Activated naive CD4-positive, alpha-beta T cell treated with Interleukin-2 at 50 U/mL for 16 hours (primary cell): ENCODE measurements around the gene CABP2.
"Not testable (repeated sequence)": the region's sequence is repeated elsewhere in the genome, so short reads cannot be mapped to it uniquely, and the experiment has no call there.

Experiments used
- DNase-seq: peaks from one replicate; pipeline ENCODE4 v3.0.0-alpha.2; 2020

The CABP2 gene

DNA sequence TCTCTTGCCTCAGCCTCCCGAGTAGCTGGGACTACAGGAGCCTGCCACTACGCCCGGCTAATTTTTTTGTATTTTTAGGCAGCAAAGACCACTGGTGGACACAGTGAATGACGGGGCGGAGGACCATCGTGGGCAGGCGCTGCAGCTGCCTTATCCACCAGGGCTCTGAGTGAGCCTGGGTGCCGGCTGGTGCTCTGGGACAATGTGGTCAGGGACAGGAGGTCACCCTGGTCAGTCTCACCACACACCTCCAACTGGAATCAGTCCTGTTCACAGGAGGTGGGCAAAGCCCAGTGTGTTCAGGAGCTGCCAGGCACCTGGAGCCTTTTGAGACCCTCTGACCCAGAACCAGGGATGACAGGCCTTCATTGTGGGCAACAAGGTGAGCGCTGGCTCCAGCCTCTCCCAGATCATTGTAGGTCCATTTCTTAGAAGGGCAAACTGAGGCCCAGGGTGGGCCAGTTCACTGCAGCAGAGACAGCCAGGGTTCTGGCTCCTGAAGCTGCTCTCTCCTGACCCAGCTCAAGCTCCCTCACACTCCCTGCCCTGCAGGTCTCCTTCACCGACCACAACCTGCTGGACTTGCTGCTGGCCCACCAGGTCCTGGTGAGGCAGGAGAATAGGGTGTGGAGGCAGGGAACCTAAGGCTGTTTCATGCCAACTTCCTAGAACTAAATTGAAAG is 15.7 kb upstream of the CABP2 start:
- DNase-seq, result no peak

DNA sequence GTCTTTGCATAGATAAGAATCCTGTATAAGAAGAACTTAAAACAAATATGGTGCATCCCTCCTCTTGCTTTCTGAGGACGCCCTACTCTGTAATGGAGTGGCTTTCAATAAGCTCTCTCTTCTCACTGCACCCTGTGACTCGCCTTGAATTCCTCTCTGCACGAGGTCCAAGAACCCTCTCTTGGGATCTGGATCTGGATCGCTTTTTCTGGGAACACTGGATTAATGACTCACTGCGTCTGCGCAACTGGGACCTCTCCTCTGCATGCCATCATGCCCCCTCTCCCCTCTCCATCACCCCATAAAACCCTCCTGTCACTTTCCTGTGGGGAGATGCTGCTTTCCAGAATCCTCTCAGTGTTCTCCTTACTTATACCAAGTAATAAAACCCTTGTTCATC is 15.1 kb upstream of the CABP2 start:
- no peak for DNase-seq

DNA sequence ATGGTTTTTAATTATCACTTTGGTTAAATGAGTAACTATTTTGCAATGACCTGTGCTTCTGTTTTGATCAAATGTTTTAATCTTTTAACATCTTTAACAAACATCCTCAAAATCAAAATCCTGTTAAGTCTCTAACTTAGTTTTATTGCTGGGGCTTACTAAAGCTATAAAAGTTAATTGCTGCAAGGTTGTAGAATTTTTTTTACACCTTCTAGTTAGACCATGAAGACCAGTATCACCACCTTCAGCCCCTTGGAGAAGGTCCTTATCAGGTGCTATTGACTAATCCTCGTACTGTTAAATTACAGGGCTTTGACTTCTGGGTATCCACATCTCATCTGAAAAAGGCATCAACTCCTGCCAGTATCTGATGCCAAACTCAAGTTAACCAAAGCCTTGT is 12.3 kb upstream of the CABP2 start:
- DNase-seq, result no peak

DNA sequence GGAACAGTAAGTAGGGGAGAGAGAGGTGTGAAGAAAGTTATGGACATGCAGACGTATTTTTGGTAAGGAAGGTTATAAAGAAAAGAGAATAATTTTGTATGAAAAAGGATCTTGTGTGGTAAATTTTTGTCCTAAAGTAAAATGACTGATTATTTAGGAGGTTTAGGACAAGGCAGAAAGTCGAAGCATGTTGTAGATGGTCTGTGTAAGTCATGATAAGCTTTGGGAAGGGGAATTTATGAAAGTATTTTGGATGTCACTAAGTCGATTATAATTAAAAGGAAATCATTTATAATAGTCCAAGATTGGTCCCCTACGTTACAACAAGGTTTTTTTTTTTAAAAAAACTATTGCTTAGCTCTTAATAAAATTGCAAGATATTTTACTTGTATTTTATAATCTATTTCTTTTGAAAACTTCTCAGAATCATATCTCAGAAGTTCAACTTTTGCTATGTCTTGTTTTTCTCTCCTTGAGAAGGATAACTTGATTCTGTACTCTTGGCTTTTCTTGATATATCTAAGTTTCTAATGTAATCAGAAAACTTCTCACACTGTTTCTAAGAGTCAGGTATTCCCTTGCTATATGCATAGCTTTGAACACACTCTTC is 10.9 kb upstream of the CABP2 start:
- no peak for DNase-seq

DNA sequence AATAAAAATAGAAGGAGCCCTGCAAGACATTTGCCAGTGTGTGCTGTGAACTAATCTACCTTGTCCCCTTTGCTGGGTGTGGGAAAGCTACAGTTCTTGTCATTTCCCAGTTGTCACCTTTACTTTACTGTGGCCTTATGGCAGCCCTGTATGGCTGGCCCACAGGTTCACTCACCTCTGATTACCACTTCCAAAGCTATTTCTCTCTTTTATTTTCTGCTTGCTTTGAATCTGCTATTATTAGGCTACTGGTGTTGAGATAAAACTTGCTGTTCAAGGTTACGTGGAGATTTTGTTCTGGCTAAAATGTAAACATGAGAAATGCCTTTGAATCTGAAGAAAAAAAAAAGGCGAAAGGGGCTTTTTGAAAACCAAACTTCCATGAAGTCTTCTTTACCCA is 9.6 kb upstream of the CABP2 start:
- DNase-seq, result no peak

DNA sequence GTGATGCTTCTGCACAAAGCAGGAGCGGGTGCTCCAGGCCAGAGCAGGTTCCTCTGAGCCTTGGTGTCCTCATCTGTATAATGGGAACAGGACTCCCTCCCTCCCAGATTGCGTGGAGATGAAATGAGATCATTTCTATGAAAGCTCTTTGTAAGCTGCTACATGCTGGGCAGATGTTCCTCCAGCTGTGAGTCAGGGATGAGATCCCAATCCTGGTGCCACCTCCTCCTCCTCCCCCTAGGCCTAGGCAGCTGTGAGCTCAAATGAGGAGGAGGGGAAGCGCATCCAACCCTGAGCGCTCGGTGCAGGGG is 7.0 kb upstream of the CABP2 start:
- no peak for DNase-seq

DNA sequence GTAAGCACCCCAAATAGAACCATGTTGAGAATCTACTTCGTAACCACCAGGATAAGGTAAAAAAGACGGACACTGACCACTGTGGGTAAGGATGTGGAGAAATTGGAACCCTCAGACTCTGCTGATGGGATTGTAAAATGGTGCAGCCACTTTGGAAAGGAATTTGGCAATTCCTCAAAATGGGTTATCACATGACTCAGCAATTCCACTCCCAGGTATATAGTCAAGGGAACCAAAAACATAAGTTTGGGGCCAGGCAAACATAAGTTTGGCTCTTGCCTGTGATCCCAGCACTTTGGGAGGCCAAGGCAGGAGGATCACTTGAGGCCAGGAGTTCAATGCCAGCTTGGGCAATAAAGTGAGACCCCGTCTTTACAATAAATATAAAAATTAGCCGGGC is 5.1 kb upstream of the CABP2 start:
- no peak for DNase-seq

DNA sequence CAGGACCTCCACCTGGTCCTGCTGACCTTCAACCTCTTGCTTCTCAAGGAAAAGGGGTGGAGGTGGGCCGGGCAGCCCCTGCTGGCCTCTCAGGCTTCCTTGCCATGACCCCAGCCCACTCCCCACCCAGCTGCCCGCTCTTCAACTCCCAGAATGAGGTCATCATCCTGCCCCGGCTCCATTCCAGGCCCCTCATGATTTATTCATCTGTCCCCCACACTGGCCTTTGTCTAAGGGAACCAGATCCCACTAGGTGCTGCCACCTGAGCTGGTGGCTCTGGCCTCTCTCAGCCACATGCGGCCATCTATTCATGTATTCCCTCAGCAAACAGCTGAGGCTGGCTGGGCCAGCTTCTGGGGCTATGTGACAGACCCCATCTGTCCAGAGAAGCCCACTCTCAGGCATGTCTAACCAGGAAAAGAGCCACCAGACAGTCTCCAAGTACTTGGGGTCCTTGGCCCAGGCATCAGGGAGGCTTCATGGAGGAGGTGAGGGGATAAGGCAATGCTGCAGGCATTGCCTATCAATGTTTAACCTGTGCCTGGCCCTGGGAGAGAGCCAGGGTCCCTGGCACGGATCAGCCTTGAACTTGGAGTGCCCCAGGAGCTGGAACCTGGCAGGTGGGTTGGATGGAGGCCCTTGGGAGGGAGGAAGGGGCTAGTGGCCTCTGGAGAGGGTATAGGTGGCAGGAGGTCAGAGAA is 2.2 kb upstream of the CABP2 start:
- DNase-seq, result no peak

DNA sequence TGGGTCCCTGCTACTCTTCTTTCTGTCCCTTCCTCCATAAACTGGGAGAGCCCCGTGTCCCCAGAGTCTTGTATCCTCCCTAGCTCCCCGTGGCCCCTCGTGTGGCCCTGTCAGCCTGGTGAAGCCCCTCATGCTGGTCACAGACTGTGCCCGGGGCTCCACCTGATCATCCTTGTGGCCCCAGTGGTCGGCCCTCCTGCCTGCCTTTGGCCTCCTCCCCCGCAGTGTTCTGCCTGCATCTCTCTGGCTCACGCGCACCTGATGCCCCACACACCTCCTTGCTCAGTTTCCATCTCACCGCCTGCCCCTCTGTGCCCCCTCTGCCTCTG is 1.2 kb upstream of the CABP2 start:
- DNase-seq, result no peak

DNA sequence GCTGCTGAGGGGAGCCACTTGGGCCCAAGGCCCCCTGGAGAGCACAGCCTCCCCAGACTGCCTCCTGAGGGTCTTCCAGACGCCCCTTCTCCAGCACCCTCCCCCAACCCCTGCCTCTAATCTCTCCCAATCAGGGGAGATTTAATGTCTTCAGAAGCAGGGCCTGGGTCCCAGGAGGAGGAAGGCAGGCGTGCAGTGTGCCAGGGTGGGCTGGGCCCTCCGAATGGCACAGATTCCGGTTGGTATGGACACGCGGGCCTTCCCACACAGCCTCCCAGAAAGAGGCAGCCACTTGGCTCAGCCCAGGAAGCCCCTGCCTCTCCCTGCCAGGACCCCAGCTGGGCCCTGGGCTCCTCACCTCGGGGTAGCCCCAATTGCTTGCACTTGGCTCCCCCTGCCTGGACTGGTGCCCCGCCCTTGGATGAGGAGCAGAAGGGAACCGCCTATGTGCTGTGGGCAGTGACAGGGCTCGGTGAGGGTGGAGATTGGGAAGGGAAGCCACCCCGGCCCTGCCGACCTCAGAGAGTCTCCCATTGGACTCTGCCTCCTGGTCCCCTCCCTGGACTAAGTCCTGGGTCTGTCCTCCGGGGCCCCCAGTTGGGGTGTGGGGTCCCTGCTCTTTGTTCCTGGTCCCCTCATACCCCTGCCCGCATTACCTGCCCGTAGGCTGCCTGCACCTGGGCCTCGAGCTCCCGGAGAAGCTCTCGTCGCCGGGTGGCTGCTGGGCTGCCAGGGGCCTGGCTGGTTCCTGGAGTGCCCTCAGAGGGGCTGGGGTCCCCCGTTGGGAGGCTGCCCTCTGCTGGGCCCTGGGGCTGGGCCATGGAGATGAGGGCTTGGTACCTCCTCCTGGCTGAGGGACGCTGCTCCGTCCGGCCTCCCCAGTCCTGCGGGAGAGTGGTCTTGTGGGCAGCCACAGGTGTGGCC is 572 bp upstream of the CABP2 start:
- DNase-seq, result no peak

DNA sequence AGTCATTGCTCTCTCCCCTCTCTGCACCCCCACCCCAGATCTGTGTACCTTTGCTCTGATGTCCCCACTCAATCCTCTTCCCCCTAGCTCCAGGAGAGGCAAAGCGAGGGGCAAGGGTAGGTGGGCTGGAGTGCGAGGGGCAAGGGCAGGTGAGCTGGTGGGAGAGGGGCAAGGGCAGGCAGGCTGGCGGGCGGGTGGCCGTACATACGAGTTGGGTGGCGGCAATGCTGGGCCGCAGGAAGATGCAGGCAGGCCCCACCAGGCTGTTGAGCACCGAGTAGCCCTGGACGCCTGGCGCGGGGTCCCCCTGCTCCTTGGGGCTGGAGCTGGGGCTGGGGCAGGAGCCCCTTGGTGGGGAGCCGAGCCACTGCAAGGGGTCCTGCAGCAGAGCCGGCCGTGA is 908 bp downstream of the CABP2 start:
- no peak for DNase-seq

DNA sequence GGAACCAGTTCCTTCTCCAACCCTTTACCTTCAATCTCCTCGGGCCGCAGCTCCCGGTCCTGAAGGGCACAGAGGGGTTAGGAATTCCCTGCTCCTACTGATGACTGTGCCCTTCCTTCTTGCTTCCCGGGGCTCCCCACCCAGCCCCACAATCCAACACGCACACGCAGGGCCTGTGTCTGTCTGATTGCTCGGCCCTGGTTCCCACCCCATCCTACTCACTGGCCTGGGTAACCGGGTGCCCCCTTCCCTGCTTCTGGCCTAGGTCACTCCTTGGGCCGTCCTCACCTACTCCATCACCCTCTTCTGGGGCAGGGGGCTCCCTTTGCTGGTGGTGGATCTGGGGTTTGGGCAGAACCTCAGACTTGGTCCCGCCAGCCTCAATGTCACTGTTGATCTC is 1.3 kb downstream of the CABP2 start:
- DNase-seq, result no peak

DNA sequence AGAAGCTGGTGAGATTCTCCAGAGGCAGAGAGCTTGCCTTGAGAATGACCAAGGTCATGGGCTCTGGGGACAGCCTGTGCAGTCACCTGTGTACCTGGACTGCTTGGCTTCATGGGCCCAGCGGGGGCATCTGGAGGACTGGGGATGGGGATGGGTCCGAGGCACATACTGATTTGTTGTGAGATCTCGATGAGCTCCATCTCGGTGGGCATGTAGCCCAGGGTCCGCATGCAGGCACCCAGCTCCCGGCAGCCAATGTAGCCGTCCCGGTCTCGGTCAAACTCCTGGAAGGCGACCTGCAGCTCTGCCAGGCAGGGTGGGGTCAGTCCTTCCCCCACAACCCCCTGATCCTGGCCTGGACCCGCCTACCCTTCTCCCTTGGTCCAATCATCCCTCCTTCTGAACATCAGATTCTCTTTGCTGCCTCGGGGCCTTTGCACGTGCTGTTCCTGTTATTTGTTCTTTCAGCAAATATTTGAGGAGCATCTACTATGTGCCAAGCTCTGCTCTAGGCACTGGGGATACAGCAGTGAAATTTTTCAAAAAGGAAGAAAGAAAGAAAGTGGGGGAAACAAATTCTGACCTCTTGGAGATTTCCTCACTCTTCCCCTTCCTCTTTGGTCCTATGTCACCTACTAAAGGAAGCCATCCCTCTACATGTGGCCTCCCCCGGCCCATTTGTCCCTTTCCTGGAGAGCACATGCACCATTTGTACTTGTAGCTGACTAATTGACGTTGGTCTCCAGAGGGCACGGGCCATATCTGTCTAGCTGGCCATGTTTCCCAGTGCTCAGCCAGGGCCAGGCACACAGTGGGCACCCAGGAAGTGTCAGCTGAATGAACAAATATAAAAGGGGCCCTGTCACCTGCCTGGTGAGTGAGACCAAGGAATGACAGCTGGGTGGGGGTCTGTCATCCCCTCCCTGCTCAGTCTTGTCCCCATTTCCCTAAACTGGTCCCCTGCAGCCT is 2.1 kb downstream of the CABP2 start:
- no peak for DNase-seq

DNA sequence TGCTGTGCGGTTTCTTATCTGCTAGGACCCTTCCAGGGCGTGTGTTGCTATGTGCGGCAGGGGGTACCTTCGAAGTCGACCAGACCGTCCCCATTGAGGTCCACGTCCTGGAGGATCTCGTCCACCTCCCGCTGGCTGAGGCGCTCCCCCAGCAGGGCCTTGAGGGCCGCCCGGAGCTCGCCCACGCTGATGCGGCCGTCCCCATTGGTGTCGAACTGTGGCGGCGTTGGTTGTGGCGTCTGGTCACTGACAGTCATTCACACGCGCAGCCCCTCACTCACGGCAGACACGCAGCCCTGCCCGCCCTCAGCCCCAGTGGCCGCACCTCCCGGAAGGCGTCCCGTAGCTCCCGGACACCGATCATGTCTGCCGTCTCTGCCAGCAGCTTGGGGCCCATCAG is 3.5 kb downstream of the CABP2 start:
- DNase-seq, result no peak

DNA sequence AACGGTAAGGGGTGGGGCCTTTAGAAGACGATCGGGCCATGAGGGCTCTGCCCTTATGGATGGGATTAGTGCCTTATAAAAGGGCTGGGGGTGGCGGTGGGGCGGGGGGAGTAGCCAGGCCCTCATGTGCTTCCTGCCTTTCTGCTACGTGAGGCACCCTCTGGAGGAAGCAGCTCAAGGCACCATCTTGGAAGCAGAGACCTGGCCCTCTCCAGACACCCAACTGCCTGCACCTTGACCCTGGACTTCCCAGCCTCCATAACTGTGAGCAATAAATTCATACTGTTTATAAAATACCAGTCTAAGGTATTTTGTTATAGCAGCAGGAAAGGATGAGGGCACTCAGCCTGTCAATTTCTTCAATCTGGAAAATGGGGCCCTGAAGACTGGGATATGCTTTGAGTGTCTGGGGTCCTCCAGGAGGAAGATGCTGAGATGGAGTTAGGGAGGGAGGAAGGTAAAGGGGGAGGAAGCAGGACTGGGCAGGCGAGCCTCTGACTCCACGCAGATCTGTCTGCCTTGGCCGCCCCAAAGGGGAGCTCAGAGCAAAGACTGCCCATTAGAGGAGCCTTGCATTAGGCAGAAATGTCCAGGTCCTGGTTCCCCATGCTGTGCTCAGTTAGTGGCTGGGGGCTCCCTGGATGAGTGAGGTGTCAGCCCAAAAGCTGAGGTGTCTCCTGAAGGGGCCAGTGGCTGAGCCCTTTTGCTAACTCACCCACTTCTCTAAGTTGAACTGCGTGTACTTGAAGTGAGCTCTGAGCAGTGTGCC is 5.3 kb downstream of the CABP2 start:
- DNase-seq, result no peak

DNA sequence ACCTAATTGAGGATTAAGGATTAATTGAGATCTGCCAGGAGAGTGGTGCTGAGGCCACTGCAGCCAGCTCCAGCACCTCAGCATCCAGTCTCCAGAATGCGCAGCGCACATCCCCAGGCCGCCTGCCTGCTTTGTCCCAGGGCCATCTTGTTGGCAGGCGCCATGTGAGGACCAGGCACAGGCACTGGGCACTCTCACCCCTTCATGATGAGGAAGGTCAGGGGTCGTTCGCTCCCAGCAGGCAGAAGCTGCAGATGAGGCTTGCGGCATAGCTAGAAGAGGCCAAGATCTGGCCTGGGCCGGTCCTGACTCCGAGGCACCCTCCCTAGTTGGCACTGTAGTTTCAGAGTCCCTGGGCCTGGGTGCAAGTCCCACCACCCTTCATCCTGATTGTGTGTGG is 6.4 kb downstream of the CABP2 start:
- no peak for DNase-seq

DNA sequence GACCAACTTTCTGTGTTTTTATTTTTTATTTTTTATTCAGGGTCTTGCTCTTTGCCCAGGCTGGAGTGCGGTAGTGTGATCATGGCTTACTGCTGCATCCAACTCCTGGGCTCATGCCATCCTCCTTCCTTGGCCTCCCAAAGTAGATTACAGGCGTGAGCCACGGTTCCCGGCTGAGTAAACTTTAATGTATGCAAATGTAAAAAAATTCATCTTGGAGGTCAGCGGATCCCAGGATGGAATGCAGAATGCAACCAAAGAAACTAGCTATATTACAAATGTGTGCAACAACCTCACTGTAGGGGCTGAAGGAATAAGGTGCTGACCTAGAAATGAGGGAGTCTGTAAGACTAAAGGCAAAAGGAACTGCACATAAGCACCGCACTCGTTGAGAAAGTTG is 9.1 kb downstream of the CABP2 start:
- no peak for DNase-seq

DNA sequence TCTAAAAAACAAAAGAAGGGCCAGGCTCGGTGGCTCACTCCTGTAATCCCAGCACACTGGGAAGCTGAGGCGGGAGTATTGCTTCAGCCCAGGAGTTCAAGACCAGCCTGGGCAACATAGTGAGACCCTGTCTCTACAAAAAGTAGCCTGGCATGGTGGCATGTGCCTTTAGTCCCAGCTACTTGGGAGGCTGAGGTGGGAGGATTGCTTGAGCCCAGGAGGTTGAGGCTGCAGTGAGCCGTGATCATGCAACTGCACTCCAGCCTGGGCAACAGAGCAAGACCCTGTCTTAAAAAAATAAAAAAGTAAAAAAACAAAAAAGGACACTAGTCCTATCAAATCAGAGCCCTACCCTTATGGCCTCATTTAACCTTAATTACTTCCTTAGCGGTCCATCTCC is 11.7 kb downstream of the CABP2 start:
- DNase-seq, result not testable (repeated sequence)

DNA sequence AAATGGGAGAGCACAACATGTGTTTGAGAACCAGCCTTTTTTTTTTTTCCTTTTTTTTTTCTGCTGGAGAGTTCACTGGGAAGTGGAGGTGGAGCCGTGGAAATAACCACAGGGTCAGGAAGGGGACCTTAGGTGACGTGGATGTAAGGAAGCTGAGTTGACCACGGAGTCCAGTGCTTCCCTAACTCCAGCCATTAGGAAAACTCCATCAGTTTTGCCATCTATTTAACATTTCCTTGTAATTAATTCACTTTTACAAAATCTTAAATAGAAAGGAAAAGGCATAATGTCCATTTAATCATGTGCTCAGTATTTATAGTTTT is 13.3 kb downstream of the CABP2 start:
- DNase-seq, result no peak

DNA sequence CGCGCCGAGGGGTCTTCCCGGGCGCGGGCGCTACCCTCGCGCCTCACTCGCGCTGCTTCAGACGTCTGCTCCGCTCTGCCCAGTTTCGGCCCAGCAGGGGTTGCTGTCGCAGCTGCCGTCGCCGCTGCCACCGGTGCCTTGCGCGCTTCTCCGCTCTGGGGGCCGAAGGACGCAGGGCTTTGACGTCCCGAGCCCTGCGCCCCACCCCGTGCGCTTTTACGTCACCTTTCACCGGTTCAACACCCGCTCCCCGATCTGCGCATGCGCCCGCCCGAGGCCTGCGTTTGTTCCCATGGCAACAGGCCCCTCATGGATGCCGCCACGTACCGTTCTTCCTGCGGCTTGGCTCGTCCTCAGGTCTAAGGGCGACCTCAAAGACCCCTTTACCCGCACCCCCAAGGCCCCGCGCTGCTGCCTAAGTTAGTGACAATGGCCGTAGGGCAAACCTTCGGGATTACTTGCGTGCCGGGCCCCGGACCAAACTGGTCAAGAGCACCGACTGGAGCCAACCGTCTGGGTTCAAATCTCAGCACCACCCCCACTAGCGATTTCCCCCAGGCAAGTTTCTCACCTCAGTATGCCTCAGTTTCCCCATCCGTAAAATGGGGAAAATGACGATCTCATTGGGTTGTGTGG is 14.6 kb downstream of the CABP2 start:
- peak; percentile 98 for DNase-seq

DNA sequence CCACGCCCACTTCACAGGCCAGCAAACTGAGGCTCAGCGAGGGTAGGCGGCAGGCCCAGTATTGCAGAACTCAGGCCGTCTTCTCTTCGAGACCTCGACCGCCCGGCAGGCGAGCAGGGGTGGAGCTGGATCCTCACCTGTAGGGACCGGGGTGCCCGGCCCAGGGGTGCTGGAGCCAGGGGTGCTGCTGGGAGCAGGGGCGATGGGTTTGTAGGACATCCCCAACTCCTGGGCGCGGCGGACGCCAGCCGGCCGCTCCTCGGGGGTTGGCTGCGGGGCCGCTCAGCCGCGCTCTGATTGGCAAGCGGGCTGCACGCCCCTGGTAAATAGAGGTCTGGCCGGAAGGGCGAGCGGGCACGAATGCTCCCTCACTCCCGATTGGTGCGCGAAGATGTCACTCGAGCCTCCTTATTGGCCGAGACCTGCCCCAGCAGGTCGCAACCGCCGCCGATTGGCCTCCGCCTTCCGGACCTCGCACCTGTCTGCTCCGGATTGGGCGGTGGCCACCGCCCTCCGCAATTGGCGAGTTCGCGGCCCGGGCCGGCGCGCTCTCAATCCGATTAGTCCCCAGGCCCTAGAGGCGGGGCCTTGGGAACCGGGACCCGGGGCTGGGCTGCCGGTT is 15.3 kb downstream of the CABP2 start, which contains the start of gene CDK2AP2:
CDK2AP2 (minus strand) TSS at position 299 of the 622 bp plus-strand sequence; CDS start at position 219, 80 bp downstream.
- peak; percentile 99 for DNase-seq
